CD4-positive, alpha-beta T cell (primary cell): Measurements from ENCODE around the gene GSE1. TPM values are rescaled to one million over a fixed set of nuclear protein-coding genes. Genes with fewer than 3 reads are reported as not detected.

Experiments used
- ATAC-seq: fragments of 200-7000 bp; cut with Tn5 transposase; one replicate; pipeline ENCODE4 v1.10.0; 2022; ENCODE audit warnings: mild to moderate bottlenecking; ENCODE audit not compliant: poor library complexity
- CTCF ChIA-PET: fragments of 350-600 bp; sonication (Branson Sonifier 250); formaldehyde crosslinking; loops from one replicate; lab custom pipeline; 2021; ENCODE audit warnings: antibody characterized with exemption, inconsistent platforms; lab: Charles Lee
- POLR2A ChIA-PET: fragments of 350-600 bp; sonication (Branson Sonifier 250); formaldehyde crosslinking; loops from one replicate; lab custom pipeline; 2021; ENCODE audit warnings: antibody characterized with exemption, inconsistent platforms; lab: Charles Lee
- DNase-seq, 14 experiments: peaks; one replicate each; pipeline ENCODE4 v3.0.0-alpha.2; 2013 to 2020; ENCODE audit warnings: mixed read lengths in 2 of 14
- H3K27ac ChIP-seq, 2 donors: one replicate each; pipeline versions ENCODE4 v1.5.1 to v1.7.0; 2013; ENCODE audit warnings: low read length in 2 of 2, low read depth in 1 of 2, mild to moderate bottlenecking in 1 of 2
- H3K27me3 ChIP-seq, 2 experiments: 1 replicate in 1 of 2; 2 replicates in 1 of 2; pipeline versions ENCODE4 v1.6.1 to v1.7.0; 2013; ENCODE audit warnings: low read length in 2 of 2, control low read depth in 1 of 2, mild to moderate bottlenecking in 1 of 2, moderate library complexity in 1 of 2; ENCODE audit not compliant: insufficient read depth in 2 of 2, control insufficient read depth in 1 of 2
- H3K36me3 ChIP-seq: one replicate; pipeline ENCODE4 v1.6.1; 2013; ENCODE audit warnings: low read length, control low read depth; ENCODE audit not compliant: insufficient read depth
- H3K4me1 ChIP-seq: one replicate; pipeline ENCODE4 v1.6.1; 2013; ENCODE audit warnings: low read length, control low read depth; ENCODE audit not compliant: insufficient read depth
- H3K4me3 ChIP-seq: one replicate; pipeline ENCODE4 v1.5.1; 2013; ENCODE audit warnings: mild to moderate bottlenecking, low read length, moderate library complexity
- H3K9me3 ChIP-seq, 2 experiments: 1 replicate in 1 of 2; 2 replicates in 1 of 2; pipeline versions ENCODE4 v1.6.1 to v1.7.0; 2013; ENCODE audit warnings: low read length in 2 of 2, mild to moderate bottlenecking in 2 of 2, control low read depth in 1 of 2, moderate library complexity in 1 of 2; ENCODE audit not compliant: control insufficient read depth in 1 of 2, insufficient read depth in 1 of 2
- H3K27ac Mint-ChIP-seq: one replicate; pipeline ENCODE4 v1.8.0; 2020; ENCODE audit warnings: mixed read lengths
- H3K27me3 Mint-ChIP-seq: one replicate; pipeline ENCODE4 v1.8.0; 2021; ENCODE audit warnings: mixed read lengths
- H3K36me3 Mint-ChIP-seq: one replicate; pipeline ENCODE4 v1.8.0; 2021; ENCODE audit warnings: low read depth, mixed read lengths
- H3K4me1 Mint-ChIP-seq: one replicate; pipeline ENCODE4 v1.8.0; 2021; ENCODE audit warnings: low read depth, mixed read lengths
- H3K4me3 Mint-ChIP-seq: one replicate; pipeline ENCODE4 v1.8.0; 2020; ENCODE audit warnings: mild to moderate bottlenecking, mixed read lengths
- H3K9me3 Mint-ChIP-seq: one replicate; pipeline ENCODE4 v1.8.0; 2020; ENCODE audit warnings: mixed read lengths
- intact Hi-C, 2 experiments: fragments of 100-400 bp; cut with DNase I in 1 of 2; cut with micrococcal nuclease in 1 of 2; formaldehyde crosslinking; loops; one replicate each; pipeline versions ENCODE4 v1.15.1 to v1.9.0; 2023 to 2025; cut with DNase I, micrococcal nuclease
- total RNA-seq, 174 experiments: library from RNA in 2 of 174; stranded (reverse) in 2 of 174; gene quantifications; one replicate each; pipeline ENCODE4 v1.2.3 and lab custom pipeline; 2021 to 2026
- TF ChIP-seq, protein P1 (sequence below): fragments of 200-600 bp; IDR thresholded peaks from one replicate; pipeline ENCODE4 v1.8.0; 2022; ENCODE audit warnings: antibody characterized with exemption, mild to moderate bottlenecking

Gene GSE1
- total RNA-seq, 2 experiments from 2014 or later: 11.7 to 13.7 TPM

- ChIA-PET POLR2A (no interaction called here), CTCF (no interaction called here)
- peaks cover 72% of the 10 kb centered on the region for H3K36me3 ChIP-seq
- Mint-ChIP-seq H3K27ac (no peak overlapping the region), H3K4me1 (no peaks in the 10 kb centered on the region), H3K27me3 (no peaks in the 10 kb centered on the region), H3K9me3 (no peaks in the 10 kb centered on the region), H3K36me3 (peaks cover 69% of the 10 kb centered on the region), H3K4me3 (no peak overlapping the region)
- no peak overlapping the region for H3K27ac ChIP-seq
- no peaks in the 10 kb centered on the region for H3K27me3 ChIP-seq
- H3K4me3 ChIP-seq: no peak overlapping the region
- no peaks in the 10 kb centered on the region for H3K4me1 ChIP-seq
- H3K9me3 ChIP-seq: no peaks in the 10 kb centered on the region
- TF ChIP-seq, protein P1, sequence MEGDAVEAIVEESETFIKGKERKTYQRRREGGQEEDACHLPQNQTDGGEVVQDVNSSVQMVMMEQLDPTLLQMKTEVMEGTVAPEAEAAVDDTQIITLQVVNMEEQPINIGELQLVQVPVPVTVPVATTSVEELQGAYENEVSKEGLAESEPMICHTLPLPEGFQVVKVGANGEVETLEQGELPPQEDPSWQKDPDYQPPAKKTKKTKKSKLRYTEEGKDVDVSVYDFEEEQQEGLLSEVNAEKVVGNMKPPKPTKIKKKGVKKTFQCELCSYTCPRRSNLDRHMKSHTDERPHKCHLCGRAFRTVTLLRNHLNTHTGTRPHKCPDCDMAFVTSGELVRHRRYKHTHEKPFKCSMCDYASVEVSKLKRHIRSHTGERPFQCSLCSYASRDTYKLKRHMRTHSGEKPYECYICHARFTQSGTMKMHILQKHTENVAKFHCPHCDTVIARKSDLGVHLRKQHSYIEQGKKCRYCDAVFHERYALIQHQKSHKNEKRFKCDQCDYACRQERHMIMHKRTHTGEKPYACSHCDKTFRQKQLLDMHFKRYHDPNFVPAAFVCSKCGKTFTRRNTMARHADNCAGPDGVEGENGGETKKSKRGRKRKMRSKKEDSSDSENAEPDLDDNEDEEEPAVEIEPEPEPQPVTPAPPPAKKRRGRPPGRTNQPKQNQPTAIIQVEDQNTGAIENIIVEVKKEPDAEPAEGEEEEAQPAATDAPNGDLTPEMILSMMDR: no peak
- DNase-seq (no peak), ATAC-seq (no peak)
- intact Hi-C loops: no loop called here
These were observed 50.8 kb downstream of the GSE1 start for GRCh38 chr16:85663891-85664321.

DNA sequence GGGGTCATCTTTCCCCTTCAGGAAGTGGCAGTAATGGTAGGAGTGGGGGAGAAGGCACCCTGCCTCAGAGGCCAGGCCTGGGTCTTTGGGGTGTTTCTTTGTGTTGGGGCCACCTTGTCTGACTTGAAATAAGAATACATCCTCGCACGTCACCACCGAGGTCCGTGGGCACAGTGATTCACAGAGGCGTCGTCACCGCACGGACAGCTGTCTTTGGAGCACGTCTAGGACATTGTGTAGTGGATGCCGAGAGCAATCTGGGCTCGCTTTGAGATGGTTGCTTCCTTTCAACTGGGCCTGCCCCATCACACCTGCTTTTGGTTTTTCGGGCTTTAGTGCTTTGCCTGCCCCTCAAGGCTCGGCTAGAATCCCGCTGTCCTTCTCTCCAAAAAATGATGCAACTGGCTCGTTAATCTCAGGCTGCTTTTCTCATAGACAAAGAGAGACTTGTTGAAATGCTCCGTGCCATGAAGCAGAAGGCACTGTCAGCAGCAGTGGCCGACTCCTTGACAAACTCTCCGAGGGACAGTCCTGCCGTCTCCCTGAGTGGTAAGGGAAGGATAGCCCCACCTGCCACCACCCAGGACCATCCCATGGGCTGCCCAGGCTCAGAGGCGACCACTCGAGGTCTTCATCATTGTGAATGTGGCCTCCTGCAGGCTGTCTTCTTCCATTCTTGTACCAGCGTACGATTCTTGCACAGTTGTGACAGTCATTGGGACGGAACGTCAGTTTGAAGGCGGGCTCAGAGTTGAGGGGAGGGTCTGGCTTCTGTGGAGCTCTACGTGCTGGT lies 51.7 kb downstream of the GSE1 start:
- POLR2A ChIA-PET: no interaction called here
- H3K27ac ChIP-seq: no peak overlapping the region
- H3K4me3 ChIP-seq: no peak overlapping the region
- no peaks in the 10 kb centered on the region for H3K4me1 ChIP-seq
- DNase-seq (no peak), ATAC-seq (no peak)
- Mint-ChIP-seq H3K27ac (no peak overlapping the region), H3K9me3 (no peaks in the 10 kb centered on the region), H3K27me3 (no peaks in the 10 kb centered on the region), H3K4me3 (no peak overlapping the region), H3K36me3 (peaks cover 69% of the 10 kb centered on the region), H3K4me1 (no peaks in the 10 kb centered on the region)
- H3K27me3 ChIP-seq: no peaks in the 10 kb centered on the region
- H3K36me3 ChIP-seq: peaks cover 76% of the 10 kb centered on the region
- H3K9me3 ChIP-seq: no peaks in the 10 kb centered on the region
- intact Hi-C loops: no loop called here
- CTCF ChIA-PET: no interaction called here
- TF ChIP-seq, protein P1: no peak

- peaks cover 81% of the 10 kb centered on the region for H3K36me3 ChIP-seq
- intact Hi-C loops: no loop called here
- no peak overlapping the region for H3K4me3 ChIP-seq
- ChIA-PET POLR2A (no interaction called here), CTCF (no interaction called here)
- Mint-ChIP-seq H3K27me3 (no peaks in the 10 kb centered on the region), H3K36me3 (peaks cover 72% of the 10 kb centered on the region), H3K4me3 (no peak overlapping the region), H3K9me3 (no peaks in the 10 kb centered on the region), H3K4me1 (no peaks in the 10 kb centered on the region), H3K27ac (no peak overlapping the region)
- DNase-seq (no peak), ATAC-seq (no peak)
- no peaks in the 10 kb centered on the region for H3K27me3 ChIP-seq
- H3K4me1 ChIP-seq: no peaks in the 10 kb centered on the region
- H3K9me3 ChIP-seq: no peaks in the 10 kb centered on the region
- TF ChIP-seq, protein P1: no peak
- H3K27ac ChIP-seq: no peak overlapping the region
These were observed 52.2 kb downstream of the GSE1 start for GRCh38 chr16:85665373-85665740.
